Measurements from ENCODE around the gene SUN2. TPM values are rescaled to one million over a fixed set of nuclear protein-coding genes. Genes with fewer than 3 reads are reported as not detected.

The SUN2 gene
- total RNA-seq, 1 donor from 2014 or later, result 16.2 TPM

DNA sequence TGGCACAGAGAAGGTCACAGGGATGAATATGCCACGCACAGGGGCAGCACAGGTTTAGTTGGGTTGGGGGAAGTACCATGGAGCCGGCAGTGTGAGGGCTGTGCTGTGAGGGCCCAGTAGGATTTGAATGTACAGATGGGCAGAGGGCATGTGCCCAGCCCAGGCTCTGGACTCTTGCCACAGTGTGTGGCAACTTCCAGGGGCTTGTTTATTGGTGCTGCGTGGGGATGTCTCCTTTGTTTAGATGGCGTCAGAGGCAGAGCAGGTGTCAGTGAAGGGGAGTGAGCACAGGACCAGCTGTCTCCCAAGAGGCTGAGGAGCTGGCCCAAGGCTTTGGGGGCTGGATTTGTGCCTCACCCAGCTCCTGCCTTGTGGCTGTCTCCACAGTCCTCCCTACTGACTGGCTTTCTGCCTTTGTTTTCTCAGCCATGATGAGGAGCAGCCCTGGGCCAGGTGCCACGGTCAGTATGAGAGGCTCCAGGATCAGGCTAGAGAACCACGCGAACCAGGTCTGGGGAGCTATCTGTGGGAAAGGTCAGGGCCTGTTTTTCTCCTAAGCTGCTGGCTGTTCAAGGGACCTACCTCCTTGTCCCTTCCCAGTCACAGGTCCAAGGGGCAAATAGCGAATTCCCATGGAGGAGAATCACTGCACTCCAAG is 21.9 kb downstream of the SUN2 start:
- no peaks in the 10 kb centered on the region for H3K27me3 ChIP-seq
- TF ChIP-seq EZH2 (IDR thresholded peaks at IDR 0.05), result no peak
- TF ChIP-seq, protein P1, sequence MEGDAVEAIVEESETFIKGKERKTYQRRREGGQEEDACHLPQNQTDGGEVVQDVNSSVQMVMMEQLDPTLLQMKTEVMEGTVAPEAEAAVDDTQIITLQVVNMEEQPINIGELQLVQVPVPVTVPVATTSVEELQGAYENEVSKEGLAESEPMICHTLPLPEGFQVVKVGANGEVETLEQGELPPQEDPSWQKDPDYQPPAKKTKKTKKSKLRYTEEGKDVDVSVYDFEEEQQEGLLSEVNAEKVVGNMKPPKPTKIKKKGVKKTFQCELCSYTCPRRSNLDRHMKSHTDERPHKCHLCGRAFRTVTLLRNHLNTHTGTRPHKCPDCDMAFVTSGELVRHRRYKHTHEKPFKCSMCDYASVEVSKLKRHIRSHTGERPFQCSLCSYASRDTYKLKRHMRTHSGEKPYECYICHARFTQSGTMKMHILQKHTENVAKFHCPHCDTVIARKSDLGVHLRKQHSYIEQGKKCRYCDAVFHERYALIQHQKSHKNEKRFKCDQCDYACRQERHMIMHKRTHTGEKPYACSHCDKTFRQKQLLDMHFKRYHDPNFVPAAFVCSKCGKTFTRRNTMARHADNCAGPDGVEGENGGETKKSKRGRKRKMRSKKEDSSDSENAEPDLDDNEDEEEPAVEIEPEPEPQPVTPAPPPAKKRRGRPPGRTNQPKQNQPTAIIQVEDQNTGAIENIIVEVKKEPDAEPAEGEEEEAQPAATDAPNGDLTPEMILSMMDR (IDR thresholded peaks at IDR 0.05), result no peak
- no peak for TF ChIP-seq EZH2phosphoT487 (IDR thresholded peaks at IDR 0.05)
- no peaks in the 10 kb centered on the region for H3K79me2 ChIP-seq (ENCODE audit: low read depth)
- no peaks in the 10 kb centered on the region for H3K9me3 ChIP-seq (ENCODE audit: low read depth)
- Mint-ChIP-seq H3K4me1 (no peaks in the 10 kb centered on the region), H3K36me3 (peaks cover 13% of the 10 kb centered on the region), H3K27me3 (ENCODE audit: insufficient read depth, low read depth) (peaks cover 4% of the 10 kb centered on the region), H3K4me3 (no peak overlapping the region), H3K9me3 (no peaks in the 10 kb centered on the region), H3K27ac (no peak overlapping the region)
- H4K20me1 ChIP-seq (ENCODE audit: low read depth), result peaks cover 10% of the 10 kb centered on the region
- H3K27ac ChIP-seq, result no peak overlapping the region
- H2AFZ ChIP-seq (replicated peaks), result no peak overlapping the region
- no peak for DNase-seq (ENCODE audit: low spot score)
- no peaks in the 10 kb centered on the region for H3K4me1 ChIP-seq
- H3K9ac ChIP-seq, result no peak overlapping the region
- H3K4me2 ChIP-seq, result no peak overlapping the region
- no peak overlapping the region for H3K4me3 ChIP-seq
- no peaks in the 10 kb centered on the region for H3K36me3 ChIP-seq
- H3F3A ChIP-seq (ENCODE audit: low read depth), result peaks cover 3% of the 10 kb centered on the region

- no peak overlapping the region for H3K27ac ChIP-seq
- Mint-ChIP-seq H3K27ac (no peak overlapping the region), H3K36me3 (peaks cover 13% of the 10 kb centered on the region), H3K4me1 (no peaks in the 10 kb centered on the region), H3K4me3 (no peak overlapping the region), H3K27me3 (ENCODE audit: insufficient read depth, low read depth) (peaks cover 4% of the 10 kb centered on the region), H3K9me3 (no peaks in the 10 kb centered on the region)
- H3K4me3 ChIP-seq, result no peak overlapping the region
- H3K9ac ChIP-seq, result no peak overlapping the region
- no peaks in the 10 kb centered on the region for H3K79me2 ChIP-seq (ENCODE audit: low read depth)
- peak; percentile 70 for DNase-seq (ENCODE audit: low spot score)
- peaks cover 10% of the 10 kb centered on the region for H4K20me1 ChIP-seq (ENCODE audit: low read depth)
- peaks cover 3% of the 10 kb centered on the region for H3F3A ChIP-seq (ENCODE audit: low read depth)
- H3K4me2 ChIP-seq, result no peak overlapping the region
- no peaks in the 10 kb centered on the region for H3K36me3 ChIP-seq
- H3K4me1 ChIP-seq, result no peaks in the 10 kb centered on the region
- no peaks in the 10 kb centered on the region for H3K9me3 ChIP-seq (ENCODE audit: low read depth)
- H3K27me3 ChIP-seq, result no peaks in the 10 kb centered on the region
- TF ChIP-seq, protein P1 (IDR thresholded peaks at IDR 0.05), result peak; percentile 76
- TF ChIP-seq EZH2phosphoT487 (IDR thresholded peaks at IDR 0.05) (no peak), EZH2 (IDR thresholded peaks at IDR 0.05) (no peak)
- no peak overlapping the region for H2AFZ ChIP-seq (replicated peaks)
Measured at GRCh38 chr22:38733329-38733723, 22.5 kb downstream of the SUN2 start.

DNA sequence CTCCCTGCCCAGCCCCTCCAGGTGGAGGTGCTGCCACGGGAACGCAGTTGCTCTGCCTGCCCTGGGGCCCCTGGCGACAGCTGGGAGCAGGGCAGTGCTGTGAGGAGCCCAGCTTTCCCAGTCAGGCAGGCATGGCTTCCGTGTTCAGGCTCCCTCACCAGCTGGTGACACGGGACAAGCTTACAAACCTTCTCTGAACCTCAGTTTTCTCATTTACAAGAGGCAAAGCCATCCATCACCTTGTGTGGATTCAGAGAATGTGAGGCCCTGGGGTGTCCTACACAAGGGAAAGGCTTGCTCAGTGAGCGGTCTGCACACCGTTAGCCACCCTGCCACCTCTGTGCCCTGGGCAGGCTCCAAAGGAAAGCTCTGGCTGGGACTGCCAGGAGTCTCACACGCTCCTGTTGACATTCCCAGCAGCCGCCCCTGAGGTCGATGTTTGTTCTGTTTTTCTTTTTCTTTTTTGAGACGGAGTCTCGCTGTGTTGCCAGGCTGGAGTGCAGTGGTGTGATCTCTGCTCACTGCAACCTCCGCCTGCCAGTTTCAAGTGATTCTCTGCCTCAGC is 23.5 kb downstream of the SUN2 start:
- no peak overlapping the region for H2AFZ ChIP-seq (replicated peaks)
- no peaks in the 10 kb centered on the region for H3K9me3 ChIP-seq (ENCODE audit: low read depth)
- H3F3A ChIP-seq (ENCODE audit: low read depth), result peaks cover 3% of the 10 kb centered on the region
- no peaks in the 10 kb centered on the region for H3K4me1 ChIP-seq
- H3K4me2 ChIP-seq, result no peak overlapping the region
- Mint-ChIP-seq H3K36me3 (peaks cover 9% of the 10 kb centered on the region), H3K9me3 (no peaks in the 10 kb centered on the region), H3K4me3 (no peak overlapping the region), H3K27ac (no peak overlapping the region), H3K27me3 (ENCODE audit: insufficient read depth, low read depth) (peaks cover 4% of the 10 kb centered on the region), H3K4me1 (no peaks in the 10 kb centered on the region)
- no peaks in the 10 kb centered on the region for H3K27me3 ChIP-seq
- no peak for DNase-seq (ENCODE audit: low spot score)
- TF ChIP-seq, protein P1 (IDR thresholded peaks at IDR 0.05), result no peak
- TF ChIP-seq EZH2phosphoT487 (IDR thresholded peaks at IDR 0.05), result no peak
- no peak for TF ChIP-seq EZH2 (IDR thresholded peaks at IDR 0.05)
- H3K9ac ChIP-seq, result no peak overlapping the region
- no peaks in the 10 kb centered on the region for H3K79me2 ChIP-seq (ENCODE audit: low read depth)
- no peak overlapping the region for H3K27ac ChIP-seq
- H3K36me3 ChIP-seq, result no peaks in the 10 kb centered on the region
- peaks cover 10% of the 10 kb centered on the region for H4K20me1 ChIP-seq (ENCODE audit: low read depth)
- no peak overlapping the region for H3K4me3 ChIP-seq
